IPS-18c (cell line): Measurements from ENCODE around the gene RASAL1.
A peak's percentile ranks its signal among the peaks of the same experiment; 100 is the strongest.

ENCODE experiments used
- H3K4me3 ChIP-seq: 2 replicates; pipeline ENCODE4 v1.7.0; 2013; ENCODE audit warnings: low read depth, mild to moderate bottlenecking, low read length, moderate library complexity; ENCODE audit not compliant: insufficient read depth
- H3K9me3 ChIP-seq: one replicate; pipeline ENCODE4 v1.6.1; 2013; ENCODE audit warnings: mild to moderate bottlenecking, low read length, moderate library complexity; ENCODE audit not compliant: control insufficient read depth, insufficient read depth

RASAL1 gene

GRCh38 chr12:113096675-113097461 is 38.7 kb downstream of the RASAL1 start:
- Histone ChIP-seq H3K9me3 (no peaks in the 10 kb centered on the region), H3K4me3 (no peak overlapping the region)

GRCh38 chr12:113095405-113095804 is 40.2 kb downstream of the RASAL1 start:
- H3K9me3 ChIP-seq = no peaks in the 10 kb centered on the region

GRCh38 chr12:113094738-113095137 is 40.8 kb downstream of the RASAL1 start:
- Histone ChIP-seq H3K9me3 (no peaks in the 10 kb centered on the region), H3K4me3 (no peak overlapping the region)

More at GRCh38 chr12:113095405-113095804, 40.2 kb downstream of the RASAL1 start:
- H3K4me3 ChIP-seq = no peak overlapping the region

- peak overlapping the region; percentile 56; the same call in 1 of the 2 replicates for H3K4me3 ChIP-seq
- no peaks in the 10 kb centered on the region for H3K9me3 ChIP-seq
These were observed 42.0 kb downstream of the RASAL1 start for GRCh38 chr12:113093409-113094101.

- Histone ChIP-seq H3K9me3 (no peaks in the 10 kb centered on the region), H3K4me3 (peak overlapping the region; percentile 56)
These were observed 42.8 kb downstream of the RASAL1 start for GRCh38 chr12:113092607-113093408.

GRCh38 chr12:113091506-113091905 is 44.1 kb downstream of the RASAL1 start:
- H3K9me3 ChIP-seq = no peaks in the 10 kb centered on the region
- H3K4me3 ChIP-seq = no peak overlapping the region

- Histone ChIP-seq H3K9me3 (no peaks in the 10 kb centered on the region), H3K4me3 (no peak overlapping the region)
These were observed 44.8 kb downstream of the RASAL1 start for GRCh38 chr12:113090740-113091139.

GRCh38 chr12:113089839-113090238 is 45.7 kb downstream of the RASAL1 start:
- H3K9me3 ChIP-seq = no peaks in the 10 kb centered on the region
- H3K4me3 ChIP-seq = no peak overlapping the region

- Histone ChIP-seq H3K4me3 (no peak overlapping the region), H3K9me3 (no peaks in the 10 kb centered on the region)
These were observed 46.4 kb downstream of the RASAL1 start for GRCh38 chr12:113088971-113089756.

- Histone ChIP-seq H3K4me3 (no peak overlapping the region), H3K9me3 (no peaks in the 10 kb centered on the region)
These were observed 47.5 kb downstream of the RASAL1 start for GRCh38 chr12:113088037-113088436.

- Histone ChIP-seq H3K4me3 (no peak overlapping the region), H3K9me3 (no peaks in the 10 kb centered on the region)
These were observed 48.4 kb downstream of the RASAL1 start for GRCh38 chr12:113087193-113087592.

- H3K9me3 ChIP-seq = no peaks in the 10 kb centered on the region
- no peak overlapping the region for H3K4me3 ChIP-seq
These were observed 49.1 kb downstream of the RASAL1 start for GRCh38 chr12:113086249-113087164.

GRCh38 chr12:113083863-113084435 is 51.6 kb downstream of the RASAL1 start:
- H3K9me3 ChIP-seq = peaks cover 4% of the 10 kb centered on the region

GRCh38 chr12:113082486-113083148 is 52.9 kb downstream of the RASAL1 start:
- Histone ChIP-seq H3K4me3 (no peak overlapping the region), H3K9me3 (peaks cover 4% of the 10 kb centered on the region)

More at GRCh38 chr12:113083863-113084435, 51.6 kb downstream of the RASAL1 start:
- no peak overlapping the region for H3K4me3 ChIP-seq

GRCh38 chr12:113081873-113082272 is 53.7 kb downstream of the RASAL1 start:
- H3K9me3 ChIP-seq = peaks cover 4% of the 10 kb centered on the region
- H3K4me3 ChIP-seq = no peak overlapping the region
